H1 (cell line): ENCODE measurements around the gene PPM1F. TPM values are rescaled to one million over a fixed set of nuclear protein-coding genes. Genes with fewer than 3 reads are reported as not detected.

Experiments
- CHD2 ChIP-seq: IDR thresholded peaks from 2 replicates; pipeline ENCODE4 v1.6.1; 2012; ENCODE audit warnings: low read length, improper control_type of control experiment
- CTCF ChIP-seq, 3 experiments: IDR thresholded peaks; 1 replicate in 2 of 3; 2 replicates in 1 of 3; pipeline versions ENCODE4 v1.5.1 to v1.6.1; 2011; ENCODE audit warnings: low read length in 3 of 3, mild to moderate bottlenecking in 3 of 3, inconsistent platforms in 2 of 3, low read depth in 1 of 3, moderate library complexity in 1 of 3; ENCODE audit not compliant: insufficient read depth in 1 of 3; ENCODE audit errors: control extremely low read depth in 1 of 3
- POLR2A ChIP-seq, 2 experiments: IDR thresholded peaks; 1 replicate in 1 of 2; 2 replicates in 1 of 2; pipeline ENCODE4 v1.6.1; 2011; ENCODE audit warnings: low read depth in 2 of 2, low read length in 2 of 2, mild to moderate bottlenecking in 2 of 2; ENCODE audit errors: control extremely low read depth in 1 of 2
- SIRT6 ChIP-seq: IDR thresholded peaks from one replicate; pipeline ENCODE4 v1.7.1; 2012; ENCODE audit warnings: low read length, inconsistent platforms
- SIX5 ChIP-seq: IDR thresholded peaks from 2 replicates; pipeline ENCODE4 v1.6.1; 2011; ENCODE audit warnings: mild to moderate bottlenecking, low read depth, low read length
- USF2 ChIP-seq: IDR thresholded peaks from 2 replicates; pipeline ENCODE4 v1.6.1; 2011; ENCODE audit warnings: low read length, improper control_type of control experiment
- polyA plus RNA-seq, 7 experiments: library from polyadenylated mRNA; depleted of rRNA in 3 of 7; stranded (reverse) in 5 of 7; unstranded in 2 of 7; fragments of >200 nt in 5 of 7; fragments of 200-250 nt in 2 of 7; gene quantifications; 1 replicate in 5 of 7; 2 replicates in 1 of 7; 4 replicates in 1 of 7; pipeline versions ENCODE4 v1.2.1 to v1.2.3, GENCODE V29; 2011 to 2013; ENCODE audit warnings: missing spikeins in 2 of 7, mixed read lengths in 2 of 7
- total RNA-seq: library from RNA; stranded (reverse); fragmentation: NEBNext Ultra II Directional; extraction: Animal tissue kit (Norgen Biotek cat#: 25700); gene quantifications from 2 replicates; pipeline ENCODE4 v1.2.1, GENCODE V29; 2021
- TF ChIP-seq, protein P1 (sequence below): fragments of 300-600 bp; sonication (generic); IDR thresholded peaks from 2 replicates; pipeline ENCODE4 v1.7.1; 2012; ENCODE audit warnings: low read length, moderate library complexity, mild to moderate bottlenecking, inconsistent platforms; ENCODE audit not compliant: insufficient replicate concordance

Gene PPM1F
- total and polyA plus RNA-seq, 2 of the 8 experiments (the other 6 are each of a cell fraction or from before 2014, with no cell fraction given), result 12.4 to 22.8 TPM

DNA sequence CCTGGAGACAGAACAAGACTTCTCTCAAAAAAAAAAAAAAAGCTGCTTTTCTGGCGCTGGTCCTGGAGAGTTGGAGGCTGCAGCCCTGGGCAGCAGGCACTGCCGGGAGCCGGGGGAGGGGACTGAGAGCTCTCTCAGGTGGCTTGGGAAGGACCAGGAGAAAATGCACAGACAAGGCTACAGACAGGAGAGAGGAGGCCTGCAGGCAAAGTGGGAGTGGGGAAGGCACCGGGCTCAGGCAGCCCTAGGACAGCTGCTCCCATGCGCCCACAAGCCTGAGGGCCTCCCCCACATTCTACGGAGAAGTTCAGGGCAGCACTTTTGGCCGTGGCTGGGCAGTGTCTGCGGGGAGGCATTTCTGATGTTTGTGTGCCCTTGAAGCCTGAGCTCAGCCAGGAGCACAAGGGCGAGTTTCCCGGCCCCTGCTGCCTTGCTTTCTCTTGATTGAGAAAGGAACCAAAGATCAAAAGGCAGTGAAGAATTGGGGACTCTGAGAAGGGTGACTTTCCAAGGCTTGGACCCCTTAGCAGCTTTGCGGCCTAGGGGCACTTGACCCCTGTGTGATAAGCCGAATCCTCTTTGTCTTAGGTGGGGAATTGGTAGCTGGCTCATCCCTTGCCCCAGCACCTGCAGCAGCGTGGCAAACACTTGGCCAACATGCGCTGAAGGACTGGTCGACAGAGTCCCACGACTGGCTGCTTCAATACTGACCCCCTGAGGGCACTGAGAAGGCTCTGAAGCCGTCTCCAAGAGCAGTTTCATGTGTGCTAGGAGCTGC is 35.3 kb downstream of the PPM1F start (continued):
- TF ChIP-seq, protein P1, sequence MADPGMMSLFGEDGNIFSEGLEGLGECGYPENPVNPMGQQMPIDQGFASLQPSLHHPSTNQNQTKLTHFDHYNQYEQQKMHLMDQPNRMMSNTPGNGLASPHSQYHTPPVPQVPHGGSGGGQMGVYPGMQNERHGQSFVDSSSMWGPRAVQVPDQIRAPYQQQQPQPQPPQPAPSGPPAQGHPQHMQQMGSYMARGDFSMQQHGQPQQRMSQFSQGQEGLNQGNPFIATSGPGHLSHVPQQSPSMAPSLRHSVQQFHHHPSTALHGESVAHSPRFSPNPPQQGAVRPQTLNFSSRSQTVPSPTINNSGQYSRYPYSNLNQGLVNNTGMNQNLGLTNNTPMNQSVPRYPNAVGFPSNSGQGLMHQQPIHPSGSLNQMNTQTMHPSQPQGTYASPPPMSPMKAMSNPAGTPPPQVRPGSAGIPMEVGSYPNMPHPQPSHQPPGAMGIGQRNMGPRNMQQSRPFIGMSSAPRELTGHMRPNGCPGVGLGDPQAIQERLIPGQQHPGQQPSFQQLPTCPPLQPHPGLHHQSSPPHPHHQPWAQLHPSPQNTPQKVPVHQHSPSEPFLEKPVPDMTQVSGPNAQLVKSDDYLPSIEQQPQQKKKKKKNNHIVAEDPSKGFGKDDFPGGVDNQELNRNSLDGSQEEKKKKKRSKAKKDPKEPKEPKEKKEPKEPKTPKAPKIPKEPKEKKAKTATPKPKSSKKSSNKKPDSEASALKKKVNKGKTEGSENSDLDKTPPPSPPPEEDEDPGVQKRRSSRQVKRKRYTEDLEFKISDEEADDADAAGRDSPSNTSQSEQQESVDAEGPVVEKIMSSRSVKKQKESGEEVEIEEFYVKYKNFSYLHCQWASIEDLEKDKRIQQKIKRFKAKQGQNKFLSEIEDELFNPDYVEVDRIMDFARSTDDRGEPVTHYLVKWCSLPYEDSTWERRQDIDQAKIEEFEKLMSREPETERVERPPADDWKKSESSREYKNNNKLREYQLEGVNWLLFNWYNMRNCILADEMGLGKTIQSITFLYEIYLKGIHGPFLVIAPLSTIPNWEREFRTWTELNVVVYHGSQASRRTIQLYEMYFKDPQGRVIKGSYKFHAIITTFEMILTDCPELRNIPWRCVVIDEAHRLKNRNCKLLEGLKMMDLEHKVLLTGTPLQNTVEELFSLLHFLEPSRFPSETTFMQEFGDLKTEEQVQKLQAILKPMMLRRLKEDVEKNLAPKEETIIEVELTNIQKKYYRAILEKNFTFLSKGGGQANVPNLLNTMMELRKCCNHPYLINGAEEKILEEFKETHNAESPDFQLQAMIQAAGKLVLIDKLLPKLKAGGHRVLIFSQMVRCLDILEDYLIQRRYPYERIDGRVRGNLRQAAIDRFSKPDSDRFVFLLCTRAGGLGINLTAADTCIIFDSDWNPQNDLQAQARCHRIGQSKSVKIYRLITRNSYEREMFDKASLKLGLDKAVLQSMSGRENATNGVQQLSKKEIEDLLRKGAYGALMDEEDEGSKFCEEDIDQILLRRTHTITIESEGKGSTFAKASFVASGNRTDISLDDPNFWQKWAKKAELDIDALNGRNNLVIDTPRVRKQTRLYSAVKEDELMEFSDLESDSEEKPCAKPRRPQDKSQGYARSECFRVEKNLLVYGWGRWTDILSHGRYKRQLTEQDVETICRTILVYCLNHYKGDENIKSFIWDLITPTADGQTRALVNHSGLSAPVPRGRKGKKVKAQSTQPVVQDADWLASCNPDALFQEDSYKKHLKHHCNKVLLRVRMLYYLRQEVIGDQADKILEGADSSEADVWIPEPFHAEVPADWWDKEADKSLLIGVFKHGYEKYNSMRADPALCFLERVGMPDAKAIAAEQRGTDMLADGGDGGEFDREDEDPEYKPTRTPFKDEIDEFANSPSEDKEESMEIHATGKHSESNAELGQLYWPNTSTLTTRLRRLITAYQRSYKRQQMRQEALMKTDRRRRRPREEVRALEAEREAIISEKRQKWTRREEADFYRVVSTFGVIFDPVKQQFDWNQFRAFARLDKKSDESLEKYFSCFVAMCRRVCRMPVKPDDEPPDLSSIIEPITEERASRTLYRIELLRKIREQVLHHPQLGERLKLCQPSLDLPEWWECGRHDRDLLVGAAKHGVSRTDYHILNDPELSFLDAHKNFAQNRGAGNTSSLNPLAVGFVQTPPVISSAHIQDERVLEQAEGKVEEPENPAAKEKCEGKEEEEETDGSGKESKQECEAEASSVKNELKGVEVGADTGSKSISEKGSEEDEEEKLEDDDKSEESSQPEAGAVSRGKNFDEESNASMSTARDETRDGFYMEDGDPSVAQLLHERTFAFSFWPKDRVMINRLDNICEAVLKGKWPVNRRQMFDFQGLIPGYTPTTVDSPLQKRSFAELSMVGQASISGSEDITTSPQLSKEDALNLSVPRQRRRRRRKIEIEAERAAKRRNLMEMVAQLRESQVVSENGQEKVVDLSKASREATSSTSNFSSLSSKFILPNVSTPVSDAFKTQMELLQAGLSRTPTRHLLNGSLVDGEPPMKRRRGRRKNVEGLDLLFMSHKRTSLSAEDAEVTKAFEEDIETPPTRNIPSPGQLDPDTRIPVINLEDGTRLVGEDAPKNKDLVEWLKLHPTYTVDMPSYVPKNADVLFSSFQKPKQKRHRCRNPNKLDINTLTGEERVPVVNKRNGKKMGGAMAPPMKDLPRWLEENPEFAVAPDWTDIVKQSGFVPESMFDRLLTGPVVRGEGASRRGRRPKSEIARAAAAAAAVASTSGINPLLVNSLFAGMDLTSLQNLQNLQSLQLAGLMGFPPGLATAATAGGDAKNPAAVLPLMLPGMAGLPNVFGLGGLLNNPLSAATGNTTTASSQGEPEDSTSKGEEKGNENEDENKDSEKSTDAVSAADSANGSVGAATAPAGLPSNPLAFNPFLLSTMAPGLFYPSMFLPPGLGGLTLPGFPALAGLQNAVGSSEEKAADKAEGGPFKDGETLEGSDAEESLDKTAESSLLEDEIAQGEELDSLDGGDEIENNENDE, result no peak
- TF ChIP-seq CTCF (IDR thresholded peaks at IDR 0.05; ENCODE audit: control extremely low read depth in 1 of 3, insufficient read depth in 1 of 3, low read depth in 1 of 3, low read length in 3 of 3) (no peak), SIRT6 (no peak), POLR2A (IDR thresholded peaks at IDR 0.05; ENCODE audit: control extremely low read depth in 1 of 2, low read depth in 2 of 2, low read length in 2 of 2) (no peak), CHD2 (no peak), SIX5 (no peak), USF2 (no peak)
